ENCODE results near the gene P3H2.

DNA sequence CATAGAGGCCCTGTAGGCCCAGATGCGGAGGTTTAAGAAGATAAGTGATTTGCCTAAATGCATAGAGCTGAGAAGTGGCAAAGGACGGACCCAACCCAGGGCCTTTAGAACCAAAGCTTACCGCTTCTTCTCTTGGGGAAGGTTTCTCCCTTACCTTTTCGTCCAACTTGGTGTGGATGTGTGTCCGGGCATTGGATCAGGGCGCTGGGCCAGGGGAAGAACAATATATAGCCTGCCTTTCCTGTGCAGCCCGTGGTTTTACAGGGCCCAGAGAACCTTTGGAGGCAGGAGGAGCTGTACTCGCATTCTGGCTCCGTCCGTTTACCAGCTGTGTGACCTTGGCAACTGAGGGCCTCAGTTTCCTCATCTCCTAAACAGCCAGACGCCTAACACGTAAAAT is 686 bp upstream of the P3H2 start:
- TF ChIP-seq, protein P1, sequence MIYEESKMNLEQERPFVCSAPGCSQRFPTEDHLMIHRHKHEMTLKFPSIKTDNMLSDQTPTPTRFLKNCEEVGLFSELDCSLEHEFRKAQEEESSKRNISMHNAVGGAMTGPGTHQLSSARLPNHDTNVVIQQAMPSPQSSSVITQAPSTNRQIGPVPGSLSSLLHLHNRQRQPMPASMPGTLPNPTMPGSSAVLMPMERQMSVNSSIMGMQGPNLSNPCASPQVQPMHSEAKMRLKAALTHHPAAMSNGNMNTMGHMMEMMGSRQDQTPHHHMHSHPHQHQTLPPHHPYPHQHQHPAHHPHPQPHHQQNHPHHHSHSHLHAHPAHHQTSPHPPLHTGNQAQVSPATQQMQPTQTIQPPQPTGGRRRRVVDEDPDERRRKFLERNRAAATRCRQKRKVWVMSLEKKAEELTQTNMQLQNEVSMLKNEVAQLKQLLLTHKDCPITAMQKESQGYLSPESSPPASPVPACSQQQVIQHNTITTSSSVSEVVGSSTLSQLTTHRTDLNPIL (CRISPR knock-in tag; IDR thresholded peaks at IDR 0.05; ENCODE audit: low read depth), result no peak
- no peak for TF ChIP-seq TCF4 (CRISPR knock-in tag; IDR thresholded peaks at IDR 0.05; ENCODE audit: borderline replicate concordance)
- no peak for TF ChIP-seq ARNTL (CRISPR knock-in tag; IDR thresholded peaks at IDR 0.05; ENCODE audit: borderline replicate concordance, low read depth)
- TF ChIP-seq PPARA (CRISPR knock-in tag; IDR thresholded peaks at IDR 0.05; ENCODE audit: borderline replicate concordance), result no peak
- TF ChIP-seq, protein P2, sequence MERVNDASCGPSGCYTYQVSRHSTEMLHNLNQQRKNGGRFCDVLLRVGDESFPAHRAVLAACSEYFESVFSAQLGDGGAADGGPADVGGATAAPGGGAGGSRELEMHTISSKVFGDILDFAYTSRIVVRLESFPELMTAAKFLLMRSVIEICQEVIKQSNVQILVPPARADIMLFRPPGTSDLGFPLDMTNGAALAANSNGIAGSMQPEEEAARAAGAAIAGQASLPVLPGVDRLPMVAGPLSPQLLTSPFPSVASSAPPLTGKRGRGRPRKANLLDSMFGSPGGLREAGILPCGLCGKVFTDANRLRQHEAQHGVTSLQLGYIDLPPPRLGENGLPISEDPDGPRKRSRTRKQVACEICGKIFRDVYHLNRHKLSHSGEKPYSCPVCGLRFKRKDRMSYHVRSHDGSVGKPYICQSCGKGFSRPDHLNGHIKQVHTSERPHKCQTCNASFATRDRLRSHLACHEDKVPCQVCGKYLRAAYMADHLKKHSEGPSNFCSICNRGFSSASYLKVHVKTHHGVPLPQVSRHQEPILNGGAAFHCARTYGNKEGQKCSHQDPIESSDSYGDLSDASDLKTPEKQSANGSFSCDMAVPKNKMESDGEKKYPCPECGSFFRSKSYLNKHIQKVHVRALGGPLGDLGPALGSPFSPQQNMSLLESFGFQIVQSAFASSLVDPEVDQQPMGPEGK (CRISPR knock-in tag; IDR thresholded peaks at IDR 0.05; ENCODE audit: borderline replicate concordance), result no peak
- no peak for TF ChIP-seq ZC3H10 (CRISPR knock-in tag; IDR thresholded peaks at IDR 0.05)
- TF ChIP-seq BACH2 (CRISPR knock-in tag; IDR thresholded peaks at IDR 0.05; ENCODE audit: borderline replicate concordance), result no peak
- TF ChIP-seq ZFP3 (CRISPR knock-in tag; IDR thresholded peaks at IDR 0.05), result no peak
- TF ChIP-seq ZFP30 (CRISPR knock-in tag; IDR thresholded peaks at IDR 0.05), result no peak
- TF ChIP-seq, protein P3, sequence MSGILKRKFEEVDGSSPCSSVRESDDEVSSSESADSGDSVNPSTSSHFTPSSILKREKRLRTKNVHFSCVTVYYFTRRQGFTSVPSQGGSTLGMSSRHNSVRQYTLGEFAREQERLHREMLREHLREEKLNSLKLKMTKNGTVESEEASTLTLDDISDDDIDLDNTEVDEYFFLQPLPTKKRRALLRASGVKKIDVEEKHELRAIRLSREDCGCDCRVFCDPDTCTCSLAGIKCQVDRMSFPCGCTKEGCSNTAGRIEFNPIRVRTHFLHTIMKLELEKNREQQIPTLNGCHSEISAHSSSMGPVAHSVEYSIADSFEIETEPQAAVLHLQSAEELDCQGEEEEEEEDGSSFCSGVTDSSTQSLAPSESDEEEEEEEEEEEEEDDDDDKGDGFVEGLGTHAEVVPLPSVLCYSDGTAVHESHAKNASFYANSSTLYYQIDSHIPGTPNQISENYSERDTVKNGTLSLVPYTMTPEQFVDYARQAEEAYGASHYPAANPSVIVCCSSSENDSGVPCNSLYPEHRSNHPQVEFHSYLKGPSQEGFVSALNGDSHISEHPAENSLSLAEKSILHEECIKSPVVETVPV (CRISPR knock-in tag; IDR thresholded peaks at IDR 0.05), result no peak
